ENCODE results near the gene RAB11FIP5.
"Not testable (repeated sequence)": the region's sequence is repeated elsewhere in the genome, so short reads cannot be mapped to it uniquely, and the experiment has no call there.

Gene RAB11FIP5, protein sequence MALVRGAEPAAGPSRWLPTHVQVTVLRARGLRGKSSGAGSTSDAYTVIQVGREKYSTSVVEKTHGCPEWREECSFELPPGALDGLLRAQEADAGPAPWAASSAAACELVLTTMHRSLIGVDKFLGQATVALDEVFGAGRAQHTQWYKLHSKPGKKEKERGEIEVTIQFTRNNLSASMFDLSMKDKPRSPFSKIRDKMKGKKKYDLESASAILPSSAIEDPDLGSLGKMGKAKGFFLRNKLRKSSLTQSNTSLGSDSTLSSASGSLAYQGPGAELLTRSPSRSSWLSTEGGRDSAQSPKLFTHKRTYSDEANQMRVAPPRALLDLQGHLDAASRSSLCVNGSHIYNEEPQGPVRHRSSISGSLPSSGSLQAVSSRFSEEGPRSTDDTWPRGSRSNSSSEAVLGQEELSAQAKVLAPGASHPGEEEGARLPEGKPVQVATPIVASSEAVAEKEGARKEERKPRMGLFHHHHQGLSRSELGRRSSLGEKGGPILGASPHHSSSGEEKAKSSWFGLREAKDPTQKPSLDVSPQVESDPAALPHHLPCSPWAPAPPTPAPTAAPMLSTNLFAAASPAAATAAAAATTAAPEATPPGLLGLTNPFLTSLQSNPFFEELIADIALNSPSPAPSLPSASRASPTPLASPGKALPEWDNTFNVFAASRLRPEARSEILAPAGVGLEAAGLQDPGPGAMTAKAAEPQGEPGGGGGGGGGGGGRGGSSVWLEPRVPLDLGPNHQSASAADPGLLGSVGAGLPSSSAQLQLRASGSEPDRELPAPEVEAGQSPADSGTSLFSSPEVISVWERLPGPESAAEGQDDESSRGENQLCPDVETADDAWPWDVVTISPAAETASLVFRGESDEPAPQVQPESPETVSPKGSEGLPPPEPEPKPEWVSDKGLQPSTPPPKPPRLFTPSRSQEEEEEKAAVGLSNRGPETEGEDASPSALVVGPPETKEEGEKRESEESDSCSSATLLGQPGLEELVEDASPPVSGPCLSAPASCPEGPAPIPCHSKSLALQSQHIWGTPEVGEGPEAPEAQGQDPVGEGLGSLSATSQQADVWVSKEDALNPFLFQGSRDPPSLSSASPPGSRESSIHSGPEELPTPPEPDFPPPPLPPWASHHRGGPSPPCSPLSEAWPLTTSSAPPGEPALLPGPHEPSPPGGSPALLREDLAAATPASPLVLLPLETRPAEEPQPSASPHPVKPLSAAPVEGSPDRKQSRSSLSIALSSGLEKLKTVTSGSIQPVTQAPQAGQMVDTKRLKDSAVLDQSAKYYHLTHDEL (N-terminal part only)

DNA sequence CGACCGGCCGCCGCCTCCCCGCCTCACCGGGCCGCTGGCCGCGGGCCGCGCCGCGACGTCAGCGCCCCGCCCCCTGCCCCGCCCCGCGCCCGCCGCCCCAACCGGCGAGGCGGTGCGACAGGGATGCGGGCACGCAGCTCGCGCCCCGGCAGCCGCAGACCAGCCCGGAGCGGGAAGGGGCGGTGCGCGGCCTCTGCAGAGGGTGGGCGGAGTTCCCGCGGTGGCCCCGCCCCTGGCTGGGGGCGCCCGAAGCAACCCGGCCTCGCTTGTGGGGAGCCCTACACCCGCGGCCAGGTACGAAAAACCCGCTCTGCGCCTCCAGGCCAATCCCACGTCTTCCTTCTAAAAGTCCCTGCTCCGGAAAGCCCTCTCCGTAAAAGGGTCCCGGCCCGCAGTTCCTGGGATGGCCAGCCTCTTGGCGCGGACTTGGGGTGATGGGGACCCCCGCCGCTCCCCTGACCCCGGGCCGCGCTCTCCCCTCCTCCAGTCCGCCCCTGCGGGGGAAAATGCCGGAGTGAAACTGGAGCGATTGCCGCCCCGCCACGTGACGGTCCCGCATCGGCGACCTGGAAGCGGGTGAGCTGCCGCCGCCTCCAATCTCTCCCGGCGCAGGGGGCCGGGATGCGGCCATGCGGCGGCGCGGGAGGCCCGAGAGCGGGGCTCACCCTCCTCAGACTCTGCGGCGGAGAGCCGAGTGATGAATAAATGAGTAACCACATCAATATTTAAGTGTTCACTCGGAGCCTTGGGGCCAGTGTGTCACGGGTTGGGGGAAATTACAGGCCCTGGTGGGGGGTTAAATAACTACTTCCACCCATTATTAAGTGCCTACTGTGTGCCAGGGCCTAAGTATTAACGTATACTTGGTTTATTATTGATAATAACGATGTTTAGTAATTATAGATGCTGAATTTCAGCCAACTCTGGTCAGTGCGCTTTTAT is at the start of gene RAB11FIP5:
Gene RAB11FIP5, minus strand, starts transcription at position 36 of the 942 bp plus-strand sequence. CDS start 171 bp downstream, outside the sequence.
- DNase-seq: peak in 49 of 51 donors; percentile 17 to 84 (median 59)

DNA sequence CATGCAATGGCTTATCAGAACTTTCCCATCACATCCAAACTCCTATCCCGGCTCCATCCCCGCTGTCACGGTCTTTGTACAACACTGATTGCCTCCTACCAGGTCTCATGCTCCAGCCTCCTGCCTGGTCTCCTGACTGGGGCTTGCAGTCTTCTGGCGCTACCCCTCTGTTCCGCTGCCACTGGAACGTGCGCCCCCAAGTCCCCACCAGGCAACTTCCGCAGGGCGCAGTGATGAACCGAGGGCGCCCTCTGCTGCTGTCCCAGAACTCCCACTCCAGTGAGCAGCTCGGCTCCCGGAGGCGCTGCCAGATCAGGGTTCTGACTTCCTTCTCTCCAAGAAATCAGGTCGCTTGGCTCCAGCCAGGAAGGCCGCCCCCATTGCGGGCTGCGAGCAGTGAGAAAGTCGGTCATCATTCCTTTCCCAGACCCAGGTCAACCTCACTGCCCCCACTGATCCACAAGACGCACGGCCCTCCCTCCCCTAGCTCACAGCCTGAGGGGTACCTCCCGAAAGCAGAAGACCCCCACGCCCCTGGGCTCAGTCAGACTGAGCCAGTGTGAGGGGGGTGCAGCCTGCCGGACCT is 43.9 kb upstream of the RAB11FIP5 start:
- DNase-seq: peak in 35 of 51 donors; percentile 6 to 75 (median 37)

DNA sequence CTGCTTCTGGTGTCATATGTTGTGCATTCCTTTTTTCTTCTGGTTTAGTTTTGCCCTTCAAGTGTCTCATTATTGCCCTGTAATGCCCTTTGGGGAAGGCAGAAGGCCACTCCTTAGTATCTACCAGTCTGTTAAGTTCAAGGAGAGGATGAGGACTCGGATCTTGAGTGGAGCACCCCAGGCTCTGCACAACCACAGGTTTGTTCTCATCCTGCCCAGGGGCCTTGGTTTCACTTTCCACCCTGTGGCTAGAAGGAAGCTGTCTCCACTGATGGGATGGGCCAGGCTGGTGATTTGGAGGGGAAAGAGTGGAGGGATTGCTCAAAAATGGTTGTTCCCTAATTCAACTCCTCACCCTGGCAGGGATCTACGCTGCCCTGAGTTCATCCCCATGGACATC is 30.2 kb upstream of the RAB11FIP5 start:
- DNase-seq: no peak

DNA sequence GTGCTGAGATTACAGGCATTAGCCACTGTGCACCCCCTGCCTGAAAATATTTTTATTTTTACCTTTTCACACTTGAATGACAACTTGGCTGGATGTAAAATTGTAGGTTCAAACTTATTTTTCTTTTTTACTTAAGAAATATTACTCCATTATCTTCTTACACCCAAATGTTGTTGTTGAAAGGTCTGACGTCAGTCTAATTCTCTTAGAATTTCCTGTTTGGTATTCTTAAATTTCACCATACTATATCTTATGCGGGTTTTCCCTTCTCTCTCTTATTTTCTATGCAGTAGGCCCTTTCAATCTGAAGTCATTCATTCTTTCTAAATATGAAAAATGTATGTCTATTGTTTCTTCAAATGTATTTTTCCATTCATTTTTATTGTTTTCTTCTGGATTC is 29.1 kb upstream of the RAB11FIP5 start:
- DNase-seq: no peak

- no peak for DNase-seq
Measured at GRCh38 chr2:73135236-73135635, 22.5 kb upstream of the RAB11FIP5 start.

- no peak for DNase-seq
Measured at GRCh38 chr2:73134471-73134870, 21.7 kb upstream of the RAB11FIP5 start.

- no peak for DNase-seq
Measured at GRCh38 chr2:73133566-73134197, 20.9 kb upstream of the RAB11FIP5 start.

GRCh38 chr2:73131807-73132206 is 19.1 kb upstream of the RAB11FIP5 start:
- DNase-seq: no peak

GRCh38 chr2:73130790-73131189 is 18.0 kb upstream of the RAB11FIP5 start:
- DNase-seq: no peak

DNA sequence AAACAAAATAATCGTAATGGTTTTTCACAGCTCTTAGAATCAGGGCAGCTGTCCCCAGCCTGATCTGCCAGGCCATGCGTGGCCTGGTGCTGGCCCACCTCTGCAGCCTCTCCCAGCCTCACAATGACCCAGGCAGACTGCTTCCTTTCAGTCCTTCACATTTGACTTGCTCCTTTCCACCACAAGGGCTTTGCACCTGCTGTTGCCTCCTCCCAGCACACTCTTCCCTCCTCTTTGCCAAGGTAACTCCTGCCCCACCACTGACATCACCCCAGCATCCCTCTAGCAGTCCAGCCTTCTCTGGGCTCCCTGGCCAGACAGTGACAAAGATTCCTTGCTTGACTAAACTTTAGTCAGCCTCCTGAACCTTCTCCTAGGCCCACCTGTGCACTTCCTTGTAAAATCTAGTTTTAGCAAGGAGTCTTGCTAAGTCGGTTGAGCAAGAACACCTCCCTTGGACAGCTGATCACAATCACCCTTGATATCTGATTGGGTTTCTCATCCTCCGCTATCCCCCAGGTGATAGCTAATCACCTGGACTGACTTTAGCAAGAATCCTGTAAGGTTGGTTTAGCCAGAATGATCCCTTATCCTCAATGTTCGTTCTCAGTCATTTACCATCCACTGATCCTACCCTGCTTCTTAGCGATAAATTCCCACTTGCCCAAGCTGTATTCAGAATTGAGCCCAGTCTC is 16.2 kb upstream of the RAB11FIP5 start:
- DNase-seq: no peak

DNA sequence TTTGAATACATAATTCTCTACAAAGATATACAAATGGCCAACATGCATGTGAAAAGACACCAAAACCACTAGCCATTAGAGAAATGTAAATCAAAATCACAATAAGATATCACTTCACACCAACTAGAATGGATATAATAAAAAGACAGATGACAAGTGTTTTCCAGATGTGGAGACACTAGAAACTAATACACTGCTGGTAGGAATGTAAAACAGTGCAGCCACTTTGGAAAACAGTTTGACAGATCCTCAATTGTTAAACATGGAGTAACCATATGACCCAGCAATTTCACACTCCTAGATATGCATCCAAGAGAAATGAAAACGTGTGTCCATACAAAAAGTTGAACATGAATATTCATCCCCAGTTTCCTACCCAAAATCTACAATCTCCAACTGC is 9.8 kb upstream of the RAB11FIP5 start:
- DNase-seq: no peak

DNA sequence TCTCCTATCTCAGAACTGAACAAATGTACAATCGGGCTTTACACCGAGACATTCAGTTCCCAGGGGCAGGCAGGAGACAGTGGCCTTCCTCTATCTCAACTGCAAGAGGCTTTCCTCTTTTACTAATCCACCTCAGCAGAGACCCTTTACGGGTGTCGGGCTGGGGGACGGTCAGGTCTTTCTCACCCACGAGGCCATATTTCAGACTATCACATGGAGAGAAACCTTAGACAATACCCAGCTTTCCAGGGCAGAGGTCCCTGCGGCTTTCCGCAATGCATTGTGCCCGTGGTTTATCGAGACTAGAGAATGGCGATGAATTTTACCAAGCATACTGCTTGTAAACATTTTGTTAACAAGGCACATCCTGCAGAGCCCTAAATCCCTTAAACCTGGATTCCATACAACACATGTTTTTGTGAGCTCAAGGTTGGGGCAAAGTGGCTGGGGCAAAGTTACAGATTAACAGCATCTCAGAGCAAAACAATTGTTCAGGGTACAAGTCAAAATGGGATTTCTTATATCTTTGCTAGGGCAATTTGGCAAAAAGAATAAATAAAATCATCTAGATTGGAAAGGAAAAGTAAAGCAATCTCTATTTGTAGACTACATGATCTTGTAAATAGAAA is 7.0 kb upstream of the RAB11FIP5 start:
- DNase-seq: not testable (repeated sequence)

DNA sequence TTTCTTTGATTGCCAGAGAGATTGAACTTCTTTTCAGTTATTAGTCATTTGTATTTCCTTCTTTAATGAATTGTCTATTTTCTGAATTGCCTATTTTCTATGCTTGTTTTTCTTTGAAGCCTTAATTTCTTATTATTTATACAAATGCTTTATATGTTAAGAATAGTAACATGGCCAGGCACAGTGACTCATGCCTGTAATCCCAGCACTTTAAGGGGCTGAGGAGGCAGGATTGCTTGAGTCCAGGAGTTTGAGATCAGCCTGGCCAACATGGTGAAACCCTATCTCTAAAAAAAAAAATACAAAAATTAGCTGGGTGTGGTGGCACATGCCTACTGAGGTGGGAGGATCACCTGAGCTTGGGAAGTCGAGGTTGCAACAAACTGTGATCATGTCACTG is 4.7 kb upstream of the RAB11FIP5 start:
- no peak for DNase-seq

GRCh38 chr2:73116182-73116960 is 3.6 kb upstream of the RAB11FIP5 start:
- no peak for DNase-seq

DNA sequence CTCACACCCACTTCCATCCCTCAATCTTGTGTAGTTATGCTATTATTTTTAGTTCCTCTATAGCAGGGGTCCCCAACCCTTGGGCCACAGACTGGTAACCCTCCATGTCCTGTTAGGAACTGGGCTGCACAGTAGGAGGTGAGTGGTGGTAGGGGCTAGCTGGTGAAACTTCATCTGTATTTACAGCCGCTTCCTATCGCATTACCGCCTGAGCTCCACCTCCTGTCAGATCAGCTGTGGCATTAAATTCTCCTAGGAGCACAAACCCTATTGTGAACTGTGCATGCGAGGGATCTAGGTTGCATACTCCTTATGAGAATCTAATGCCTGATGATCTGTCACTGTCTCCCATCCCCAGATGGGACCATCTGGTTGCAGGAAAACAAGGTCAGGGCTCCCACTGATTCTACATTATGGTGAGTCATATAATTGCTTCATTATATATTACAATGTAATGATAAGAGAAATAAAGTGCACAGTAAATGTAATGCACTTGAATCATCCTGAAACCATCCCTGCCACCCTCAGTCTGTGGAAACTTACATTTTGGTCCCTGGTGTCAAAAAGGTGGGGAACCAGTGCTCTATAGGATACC is 1.6 kb upstream of the RAB11FIP5 start:
- no peak for DNase-seq

- peak in 4 of 51 donors; percentile 18 to 45 (median 40) for DNase-seq
Measured at GRCh38 chr2:73112026-73112912, 479 bp downstream of the RAB11FIP5 start.

All from hypothalamus (tissue), 51 donors.